Measurements from ENCODE around the gene TAAR6. TPM values are rescaled to one million over a fixed set of nuclear protein-coding genes. Genes with fewer than 3 reads are reported as not detected.
A peak's percentile ranks its signal among the peaks of the same experiment; 100 is the strongest.

The TAAR6 gene
- total and polyA plus RNA-seq, 9 of the 15 experiments (the other 6 are each of a cell fraction or from before 2014, with no cell fraction given), result not detected

GRCh38 chr6:132524646-132525045 lies 45.5 kb upstream of the TAAR6 start:
- intact Hi-C loops (cut with micrococcal nuclease), result loop anchor here (10.0 kb wide), 1 partner anchor 1390 kb away; no protein-coding TSS in a partner anchor

More at GRCh38 chr6:132524646-132525045, 45.5 kb upstream of the TAAR6 start:
- H3K4me1 ChIP-seq (replicated peaks in 1 of 2; ENCODE audit: control insufficient read depth in 2 of 2, insufficient read depth in 2 of 2, low read length in 2 of 2), result no peaks in the 10 kb centered on the region; a peak in 1 of 5 replicates
- no peak overlapping the region for H2AFZ ChIP-seq (ENCODE audit: low read depth, low read length)
- DNase-seq (ENCODE audit: extremely low read depth in 1 of 4, low spot score in 3 of 4), result no peak
- H3K27me3 ChIP-seq (ENCODE audit: control insufficient read depth in 2 of 2, insufficient read depth in 2 of 2, low read length in 2 of 2), result peaks cover 10 to 12% of the 10 kb centered on the region in 2 experiments; a peak in 4 of 5 replicates
- no peaks in the 10 kb centered on the region for H3K9me1 ChIP-seq (ENCODE audit: control insufficient read depth, insufficient read depth, low read length)
- H4K20me1 ChIP-seq (replicated peaks; ENCODE audit: control insufficient read depth, insufficient read depth, low read length), result no peaks in the 10 kb centered on the region
- no peak for TF ChIP-seq PBX2 (CRISPR knock-in tag; IDR thresholded peaks at IDR 0.05; ENCODE audit: low read depth)
- peak; percentile 60 for TF ChIP-seq PBX2 (tag; conservative IDR thresholded peaks at IDR 0.05; ENCODE audit: low read depth)
- TF ChIP-seq HEY1 (CRISPR knock-in tag; IDR thresholded peaks at IDR 0.05; ENCODE audit: borderline replicate concordance), result no peak
- no peaks in the 10 kb centered on the region for H3K79me2 ChIP-seq (ENCODE audit: control insufficient read depth, insufficient read depth, low read length)
- no peak overlapping the region for H3K27ac ChIP-seq (ENCODE audit: extremely low read depth, low read depth, low read length)
- in situ Hi-C loops (cut with MboI), result loop anchor here (25.0 kb wide), 3 partner anchors 238 to 1563 kb away; partner anchors contain the start of gene VNN2
- no TSS peak for BruUV-seq (replicated peaks)
- no peaks in the 10 kb centered on the region for H3K36me3 ChIP-seq (ENCODE audit: control insufficient read depth, insufficient read depth, low read length)
- ChIA-PET POLR2A (interaction anchor here (0.6 to 1.1 kb wide), 3 partner anchors 9 to 289 kb away, joined by 3 read pairs; no protein-coding TSS in a partner anchor), CTCF (ENCODE audit: low intra/inter-chr PET ratio) (no interaction called here)
- H3K9me3 ChIP-seq (replicated peaks; ENCODE audit: control insufficient read depth, insufficient read depth, low read depth, low read length), result no peaks in the 10 kb centered on the region
- ATAC-seq, result no peak
- H3K4me3 ChIP-seq, result no peak overlapping the region
- 0% methylated on average over 5 of the region's 5 CpGs for WGBS (ENCODE audit: insufficient coverage, low coverage, missing lambda C conversion rate)
- H3K9ac ChIP-seq (ENCODE audit: insufficient read depth in 1 of 2, low read depth in 2 of 2, low read length in 2 of 2), result no peak overlapping the region
- H3K4me2 ChIP-seq (ENCODE audit: insufficient read depth, low read length), result no peak overlapping the region
- FAIRE-seq, result no peak
